Stimulated activated CD4-positive, alpha-beta T cell treated with anti-CD3 and anti-CD28 coated beads, Interleukin-12 subunit alpha, Interleukin-12 subunit beta, amount 100 ng/mL, for 48 hours (primary cell): ENCODE measurements around the gene YPEL2.

Source experiments
- DNase-seq, 3 donors: peaks; one replicate each; pipeline ENCODE4 v3.0.0-alpha.2; 2020; ENCODE audit warnings: low read depth in 2 of 3, low spot score in 1 of 3

The YPEL2 gene

GRCh38 chr17:59330053-59330942 is 1.2 kb upstream of the YPEL2 start:
- DNase-seq = no peak

- no peak for DNase-seq
Observed at GRCh38 chr17:59331929-59332748, 684 bp downstream of the YPEL2 start.

- DNase-seq = no peak
Observed at GRCh38 chr17:59332749-59333377, 1.4 kb downstream of the YPEL2 start.

- no peak for DNase-seq
Observed at GRCh38 chr17:59333836-59334235, 2.4 kb downstream of the YPEL2 start.

GRCh38 chr17:59335685-59336084 is 4.2 kb downstream of the YPEL2 start:
- no peak for DNase-seq

- DNase-seq = no peak
Observed at GRCh38 chr17:59337741-59338299, 6.4 kb downstream of the YPEL2 start.

GRCh38 chr17:59338498-59338897 is 7.0 kb downstream of the YPEL2 start:
- no peak for DNase-seq

- no peak for DNase-seq
Observed at GRCh38 chr17:59341922-59342321, 10.5 kb downstream of the YPEL2 start.

- DNase-seq = peak in 1 of 3 donors; percentile 40
Observed at GRCh38 chr17:59342681-59343131, 11.3 kb downstream of the YPEL2 start.

- no peak for DNase-seq
Observed at GRCh38 chr17:59345476-59345875, 14.0 kb downstream of the YPEL2 start.

GRCh38 chr17:59346341-59346740 is 14.9 kb downstream of the YPEL2 start:
- no peak for DNase-seq

GRCh38 chr17:59346876-59347407 is 15.5 kb downstream of the YPEL2 start:
- DNase-seq = no peak

GRCh38 chr17:59347975-59348391 is 16.5 kb downstream of the YPEL2 start:
- DNase-seq = no peak

- DNase-seq = no peak
Observed at GRCh38 chr17:59349178-59349577, 17.7 kb downstream of the YPEL2 start.

GRCh38 chr17:59353106-59353854 is 21.8 kb downstream of the YPEL2 start:
- DNase-seq = no peak

GRCh38 chr17:59353936-59354755 is 22.7 kb downstream of the YPEL2 start:
- DNase-seq = no peak

- no peak for DNase-seq
Observed at GRCh38 chr17:59355030-59355701, 23.7 kb downstream of the YPEL2 start.

GRCh38 chr17:59355702-59356325 is 24.4 kb downstream of the YPEL2 start:
- DNase-seq = no peak
